Thoracic aorta (tissue), 2 donors: ENCODE measurements around the gene PCBP3. TPM values are rescaled to one million over a fixed set of nuclear protein-coding genes. Genes with fewer than 3 reads are reported as not detected.

ENCODE experiments used
- ATAC-seq: fragments of 150-250 bp; one replicate; pipeline ENCODE4 v1.8.0; 2017; ENCODE audit warnings: low read depth; ENCODE audit not compliant: insufficient number of reproducible peaks, low FRiP score
- DNase-seq: peaks from one replicate; pipeline ENCODE4 v3.0.0-alpha.2; 2020; ENCODE audit warnings: low spot score
- H3K27ac ChIP-seq, 2 donors: fragments of 200-600 bp; sonication (generic); 1 replicate in 1 of 2; 2 replicates in 1 of 2; pipeline ENCODE4 v1.5.1; 2016; ENCODE audit warnings: mild to moderate bottlenecking in 2 of 2, moderate library complexity in 2 of 2
- H3K27me3 ChIP-seq: fragments of 200-600 bp; sonication (generic); replicated peaks from 2 replicates; pipeline ENCODE4 v1.6.0; 2016; ENCODE audit warnings: mild to moderate bottlenecking; ENCODE audit not compliant: insufficient read depth
- H3K36me3 ChIP-seq: fragments of 200-600 bp; sonication (generic); one replicate; pipeline ENCODE4 v1.5.1; 2016
- H3K4me1 ChIP-seq, 2 donors: fragments of 200-600 bp; sonication (generic); 1 replicate in 1 of 2; 2 replicates in 1 of 2; pipeline versions ENCODE4 v1.5.1 to v1.6.0; 2016; ENCODE audit warnings: low read depth in 2 of 2, mild to moderate bottlenecking in 1 of 2; ENCODE audit not compliant: control insufficient read depth in 1 of 2
- H3K4me3 ChIP-seq: fragments of 200-600 bp; sonication (generic); 2 replicates; pipeline ENCODE4 v1.5.1; 2016; ENCODE audit warnings: mild to moderate bottlenecking
- H3K9me3 ChIP-seq: fragments of 200-600 bp; sonication (generic); 2 replicates; pipeline ENCODE4 v1.5.1; 2016
- total RNA-seq, 2 donors: library from RNA; depleted of rRNA; stranded (reverse); fragments of >200 nt; gene quantifications; one replicate each; pipeline versions ENCODE4 v1.1.0 to v1.2.3, GENCODE V29; 2016
- TF ChIP-seq, protein P1 (sequence below): fragments of 200-600 bp; sonication (generic); IDR thresholded peaks from one replicate; pipeline ENCODE4 v1.5.1; 2019; ENCODE audit warnings: antibody characterized with exemption

The PCBP3 gene
- total RNA-seq, 2 donors from 2014 or later = 4.5 to 28.4 TPM

DNA sequence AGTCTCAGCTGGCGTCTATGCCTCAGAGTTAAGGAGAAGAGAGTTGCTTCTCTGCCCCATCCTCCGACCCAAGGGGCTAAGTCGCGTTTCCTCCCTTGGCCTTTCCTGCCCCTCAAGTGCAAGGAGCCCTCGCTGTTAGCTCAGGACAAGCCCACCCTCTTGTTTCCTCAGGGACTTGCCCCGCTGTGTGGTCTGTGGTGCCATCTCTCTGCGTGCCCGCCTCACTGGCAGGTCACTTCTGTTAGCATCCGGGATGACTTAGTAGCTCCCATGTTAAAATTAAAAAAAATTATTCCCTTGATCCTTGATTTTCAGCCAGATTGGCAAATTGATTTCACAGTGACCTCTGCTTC, 96.5 kb downstream of the PCBP3 start:
- H3K4me3 ChIP-seq = no peak overlapping the region
- TF ChIP-seq, protein P1, sequence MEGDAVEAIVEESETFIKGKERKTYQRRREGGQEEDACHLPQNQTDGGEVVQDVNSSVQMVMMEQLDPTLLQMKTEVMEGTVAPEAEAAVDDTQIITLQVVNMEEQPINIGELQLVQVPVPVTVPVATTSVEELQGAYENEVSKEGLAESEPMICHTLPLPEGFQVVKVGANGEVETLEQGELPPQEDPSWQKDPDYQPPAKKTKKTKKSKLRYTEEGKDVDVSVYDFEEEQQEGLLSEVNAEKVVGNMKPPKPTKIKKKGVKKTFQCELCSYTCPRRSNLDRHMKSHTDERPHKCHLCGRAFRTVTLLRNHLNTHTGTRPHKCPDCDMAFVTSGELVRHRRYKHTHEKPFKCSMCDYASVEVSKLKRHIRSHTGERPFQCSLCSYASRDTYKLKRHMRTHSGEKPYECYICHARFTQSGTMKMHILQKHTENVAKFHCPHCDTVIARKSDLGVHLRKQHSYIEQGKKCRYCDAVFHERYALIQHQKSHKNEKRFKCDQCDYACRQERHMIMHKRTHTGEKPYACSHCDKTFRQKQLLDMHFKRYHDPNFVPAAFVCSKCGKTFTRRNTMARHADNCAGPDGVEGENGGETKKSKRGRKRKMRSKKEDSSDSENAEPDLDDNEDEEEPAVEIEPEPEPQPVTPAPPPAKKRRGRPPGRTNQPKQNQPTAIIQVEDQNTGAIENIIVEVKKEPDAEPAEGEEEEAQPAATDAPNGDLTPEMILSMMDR = no peak
- H3K27me3 ChIP-seq = no peaks in the 10 kb centered on the region
- ATAC-seq (no peak), DNase-seq (no peak)
- H3K27ac ChIP-seq = no peak overlapping the region
- no peaks in the 10 kb centered on the region for H3K9me3 ChIP-seq
- no peaks in the 10 kb centered on the region for H3K4me1 ChIP-seq
- no peaks in the 10 kb centered on the region for H3K36me3 ChIP-seq

DNA sequence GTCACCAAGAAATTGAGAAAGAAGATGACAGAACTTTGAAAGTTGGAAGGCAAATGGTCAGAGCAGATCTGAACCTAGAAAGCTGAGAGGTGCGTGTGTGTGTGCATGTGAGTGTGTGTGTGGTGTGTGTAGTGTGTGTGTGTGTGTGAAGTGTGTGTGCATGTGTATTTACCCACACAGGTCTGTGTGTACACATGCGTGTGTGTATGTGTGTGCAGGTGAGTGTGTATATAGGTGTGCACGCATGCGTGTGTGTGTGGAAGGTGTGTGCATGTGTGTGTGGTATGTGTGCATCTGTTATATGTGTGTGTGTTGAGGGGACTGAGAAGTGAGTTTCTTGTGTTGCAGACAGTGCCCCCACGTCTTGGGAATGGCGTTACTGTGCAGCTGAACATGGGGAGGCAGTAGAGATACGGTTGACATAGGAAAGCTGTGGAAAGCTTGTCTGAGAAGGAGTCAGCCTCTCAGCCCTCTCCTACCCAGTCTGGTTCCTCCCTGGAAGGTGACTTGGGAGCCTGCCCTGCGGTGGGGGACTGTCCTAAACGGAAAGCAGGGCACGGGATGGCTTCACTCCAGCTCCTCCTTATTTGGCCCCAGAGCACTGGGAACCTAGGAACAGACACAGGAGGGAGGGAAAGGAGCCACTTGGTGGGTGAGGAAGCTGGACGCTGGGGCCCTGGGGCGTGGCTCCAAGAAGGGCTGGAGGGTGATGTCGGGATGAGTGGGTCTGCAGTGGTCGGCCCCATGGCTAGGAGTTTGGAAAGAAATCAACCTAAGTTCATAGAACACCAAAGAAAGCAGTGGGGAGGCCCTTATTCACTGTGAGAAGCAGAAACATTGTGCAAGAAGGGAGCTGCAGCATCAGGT, 97.2 kb downstream of the PCBP3 start:
- no peaks in the 10 kb centered on the region for H3K27me3 ChIP-seq
- no peak overlapping the region for H3K27ac ChIP-seq
- H3K4me3 ChIP-seq = no peak overlapping the region
- no peaks in the 10 kb centered on the region for H3K36me3 ChIP-seq
- ATAC-seq = no peak
- no peaks in the 10 kb centered on the region for H3K4me1 ChIP-seq
- DNase-seq = no peak
- TF ChIP-seq, protein P1 = no peak
- H3K9me3 ChIP-seq = no peaks in the 10 kb centered on the region

DNA sequence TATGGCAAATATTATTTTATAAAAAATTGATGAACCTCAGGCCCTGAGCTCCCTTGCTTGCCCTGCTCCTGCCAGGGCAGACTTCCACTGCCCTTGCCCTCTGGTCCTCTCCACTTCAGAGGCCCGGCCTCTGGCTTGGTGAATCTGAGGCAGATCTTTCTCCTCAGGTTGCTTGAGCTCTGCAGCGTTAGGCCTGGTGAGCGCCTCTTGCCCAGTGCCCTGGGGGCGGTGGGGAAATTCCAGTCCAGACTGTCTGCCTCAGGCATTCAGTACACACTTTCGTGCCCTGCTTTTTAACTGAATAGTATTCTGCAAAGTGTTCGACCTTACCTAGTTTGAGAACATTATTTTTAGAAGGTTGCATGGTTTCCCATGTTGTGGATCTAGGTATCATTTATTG, 98.2 kb downstream of the PCBP3 start:
- H3K27ac ChIP-seq = no peak overlapping the region
- no peaks in the 10 kb centered on the region for H3K27me3 ChIP-seq
- H3K9me3 ChIP-seq = no peaks in the 10 kb centered on the region
- ATAC-seq (no peak), DNase-seq (no peak)
- H3K4me1 ChIP-seq = no peaks in the 10 kb centered on the region
- TF ChIP-seq, protein P1 = no peak
- H3K4me3 ChIP-seq = no peak overlapping the region
- H3K36me3 ChIP-seq = no peaks in the 10 kb centered on the region

DNA sequence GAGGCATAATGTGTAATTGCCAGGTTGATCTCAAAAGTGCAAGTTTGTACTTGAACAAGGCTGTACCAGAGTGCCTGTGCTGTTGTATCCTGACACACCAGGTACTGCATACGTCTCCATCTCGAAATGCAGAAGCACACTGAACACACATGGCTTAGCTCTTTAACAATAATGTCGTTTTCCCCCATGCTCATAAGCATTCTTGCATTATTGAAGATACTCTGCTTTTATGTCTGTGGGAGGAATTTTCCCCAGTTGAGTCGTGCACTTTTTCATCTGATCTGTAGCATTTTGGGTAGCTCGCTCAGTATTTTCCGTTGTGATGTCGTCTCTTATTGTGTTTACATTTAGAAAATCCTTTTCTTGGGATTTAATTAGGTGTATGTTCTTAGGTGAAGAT, 98.7 kb downstream of the PCBP3 start:
- no peak for ATAC-seq
- no peak overlapping the region for H3K27ac ChIP-seq
- no peaks in the 10 kb centered on the region for H3K27me3 ChIP-seq
- H3K36me3 ChIP-seq = no peaks in the 10 kb centered on the region
- H3K9me3 ChIP-seq = no peaks in the 10 kb centered on the region
- no peak for DNase-seq
- no peaks in the 10 kb centered on the region for H3K4me1 ChIP-seq
- H3K4me3 ChIP-seq = no peak overlapping the region
- TF ChIP-seq, protein P1 = no peak

DNA sequence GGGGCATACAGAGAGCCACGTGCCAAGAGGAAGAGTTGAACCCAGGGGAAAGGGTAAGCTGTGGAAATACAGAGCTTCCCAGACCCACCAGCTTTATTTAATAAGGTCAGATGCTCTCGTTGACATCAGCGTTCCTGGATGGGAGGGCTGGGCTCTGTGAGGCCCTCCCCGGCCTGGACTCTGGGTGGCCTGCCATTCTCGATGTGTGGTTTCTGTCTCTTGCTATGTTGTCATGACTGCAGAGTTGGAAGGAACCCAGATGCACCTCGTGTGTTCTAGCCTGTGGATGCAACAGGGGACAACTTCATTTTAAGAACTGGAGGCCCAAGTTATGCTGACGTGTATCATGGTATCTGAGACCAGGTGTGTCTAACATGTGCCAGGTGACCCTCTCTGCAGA, 101.7 kb downstream of the PCBP3 start:
- Histone ChIP-seq H3K4me3 (no peak overlapping the region), H3K4me1 (no peaks in the 10 kb centered on the region), H3K36me3 (no peaks in the 10 kb centered on the region), H3K9me3 (no peaks in the 10 kb centered on the region), H3K27me3 (no peaks in the 10 kb centered on the region), H3K27ac (no peak overlapping the region)
- no peak for DNase-seq
- no peak for ATAC-seq
- TF ChIP-seq, protein P1 = no peak
